Trophoblast cell (in vitro differentiated cells and primary cell): ENCODE results near the gene SRGAP3.

Experiments
- DNase-seq, 2 donors: peaks; one replicate each; pipeline ENCODE4 v3.0.0-alpha.2; 2016
- H2AFZ ChIP-seq: 2 replicates; pipeline ENCODE4 v1.6.1; 2013; ENCODE audit warnings: low read length, moderate library complexity, mild to moderate bottlenecking; ENCODE audit not compliant: insufficient read depth, poor library complexity
- H2AK5ac ChIP-seq: 2 replicates; pipeline ENCODE4 v1.6.1; 2013; ENCODE audit warnings: mild to moderate bottlenecking, low read length
- H2BK120ac ChIP-seq: 2 replicates; pipeline ENCODE4 v1.6.1; 2013; ENCODE audit warnings: low read length, mild to moderate bottlenecking, moderate library complexity; ENCODE audit not compliant: insufficient read depth, poor library complexity
- H2BK12ac ChIP-seq: 2 replicates; pipeline ENCODE4 v1.6.1; 2013; ENCODE audit warnings: mild to moderate bottlenecking, low read length, moderate library complexity
- H2BK5ac ChIP-seq: 2 replicates; pipeline ENCODE4 v1.6.1; 2013; ENCODE audit warnings: low read length, low read depth, moderate library complexity, mild to moderate bottlenecking; ENCODE audit not compliant: poor library complexity
- H3K14ac ChIP-seq: 2 replicates; pipeline ENCODE4 v1.6.1; 2013; ENCODE audit warnings: mild to moderate bottlenecking, low read length
- H3K18ac ChIP-seq: 2 replicates; pipeline ENCODE4 v1.6.1; 2013; ENCODE audit warnings: mild to moderate bottlenecking, low read length
- H3K23ac ChIP-seq: 2 replicates; pipeline ENCODE4 v1.6.1; 2013; ENCODE audit warnings: low read length
- H3K27ac ChIP-seq: 2 replicates; pipeline ENCODE4 v1.5.1; 2013; ENCODE audit warnings: low read depth, mild to moderate bottlenecking, inconsistent platforms, low read length, moderate library complexity
- H3K27me3 ChIP-seq: 2 replicates; pipeline ENCODE4 v1.6.1; 2013; ENCODE audit warnings: inconsistent platforms, mild to moderate bottlenecking, low read length, moderate library complexity; ENCODE audit not compliant: insufficient read depth
- H3K36me3 ChIP-seq, 2 experiments: 1 replicate in 1 of 2; 2 replicates in 1 of 2; pipeline ENCODE4 v1.6.1; 2013; ENCODE audit warnings: low read length in 2 of 2, mild to moderate bottlenecking in 2 of 2, moderate library complexity in 1 of 2; ENCODE audit not compliant: insufficient read depth in 2 of 2, control insufficient read depth in 1 of 2
- H3K4ac ChIP-seq: 2 replicates; pipeline ENCODE4 v1.6.1; 2013; ENCODE audit warnings: low read depth, mild to moderate bottlenecking, low read length, moderate library complexity
- H3K4me1 ChIP-seq, 2 experiments: 1 replicate in 1 of 2; 2 replicates in 1 of 2; pipeline ENCODE4 v1.6.1; 2013; ENCODE audit warnings: low read length in 2 of 2, mild to moderate bottlenecking in 2 of 2, moderate library complexity in 1 of 2; ENCODE audit not compliant: insufficient read depth in 2 of 2, control insufficient read depth in 1 of 2
- H3K4me2 ChIP-seq: 2 replicates; pipeline ENCODE4 v1.6.1; 2013; ENCODE audit warnings: inconsistent platforms, mild to moderate bottlenecking, low read length, moderate library complexity
- H3K4me3 ChIP-seq: 2 replicates; pipeline ENCODE4 v1.5.1; 2013; ENCODE audit warnings: mild to moderate bottlenecking, low read depth, low read length, inconsistent platforms
- H3K79me1 ChIP-seq: one replicate; pipeline ENCODE4 v1.6.1; 2013; ENCODE audit warnings: low read length
- H3K79me2 ChIP-seq: 2 replicates; pipeline ENCODE4 v1.6.1; 2013; ENCODE audit warnings: low read length, mild to moderate bottlenecking; ENCODE audit not compliant: control insufficient read depth, insufficient read depth, poor library complexity
- H3K9ac ChIP-seq: 2 replicates; pipeline ENCODE4 v1.6.1; 2013; ENCODE audit warnings: mild to moderate bottlenecking, low read length
- H3K9me3 ChIP-seq: 2 replicates; pipeline ENCODE4 v1.6.1; 2013; ENCODE audit warnings: low read depth, mild to moderate bottlenecking, control low read depth, inconsistent platforms, low read length; ENCODE audit not compliant: insufficient read depth
- H4K12ac ChIP-seq: 2 replicates; pipeline ENCODE4 v1.6.1; 2013; ENCODE audit warnings: low read depth, mild to moderate bottlenecking, low read length, moderate library complexity
- H4K8ac ChIP-seq: 2 replicates; pipeline ENCODE4 v1.6.1; 2013; ENCODE audit warnings: low read depth, mild to moderate bottlenecking, low read length, moderate library complexity
- H4K91ac ChIP-seq: one replicate; pipeline ENCODE4 v1.6.1; 2013; ENCODE audit warnings: low read depth, mild to moderate bottlenecking, low read length, moderate library complexity
- WGBS: extraction: QIAGEN DNeasy Blood & Tissue Kit; methylation state at CpG from one replicate; pipeline ENCODE4 v1.1.7; 2013; ENCODE audit warnings: missing lambda C conversion rate; ENCODE audit not compliant: insufficient read length, insufficient coverage; ENCODE audit errors: extremely low coverage; 5-methylcytosine and 5-hydroxymethylcytosine counted together

Gene SRGAP3

DNA sequence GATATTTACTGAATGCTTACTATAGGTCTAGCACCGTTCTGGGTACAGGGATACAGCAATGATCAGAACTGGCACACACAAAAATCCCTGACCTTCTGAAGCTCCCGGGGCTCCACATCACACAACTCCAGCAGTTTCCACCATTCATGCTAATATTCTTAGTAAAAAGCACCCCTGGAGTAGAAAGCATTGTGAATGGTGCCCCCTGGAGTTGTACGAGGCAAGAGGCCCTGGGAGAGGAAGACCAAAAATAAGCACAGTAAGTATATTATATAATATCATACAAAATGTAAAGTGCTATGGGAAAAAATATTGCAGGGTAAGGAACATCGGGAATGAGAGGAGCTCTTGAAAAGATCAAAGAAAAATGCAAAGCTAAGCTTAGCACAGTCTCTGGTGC lies 790 bp upstream of the SRGAP3 start:
- Histone ChIP-seq H3K18ac (no peak overlapping the region), H4K12ac (no peak overlapping the region), H2AFZ (no peak overlapping the region), H3K27me3 (no peaks in the 10 kb centered on the region), H4K91ac (no peak overlapping the region), H3K79me2 (no peaks in the 10 kb centered on the region), H2BK5ac (no peak overlapping the region), H3K14ac (no peak overlapping the region), H3K23ac (no peak overlapping the region), H3K36me3 (no peaks in the 10 kb centered on the region), H3K4me1 (peaks cover 7 to 8% of the 10 kb centered on the region in 2 experiments), H3K9ac (no peak overlapping the region), H2AK5ac (no peak overlapping the region), H2BK12ac (no peak overlapping the region), H3K4me2 (no peak overlapping the region), H3K27ac (no peak overlapping the region), H3K9me3 (no peaks in the 10 kb centered on the region), H3K79me1 (peaks cover 1% of the 10 kb centered on the region), H4K8ac (no peak overlapping the region), H2BK120ac (no peak overlapping the region), H3K4me3 (no peak overlapping the region), H3K4ac (no peak overlapping the region)
- DNase-seq: no peak
- WGBS: no CpG with 5 or more reads among the region's 4 CpGs

DNA sequence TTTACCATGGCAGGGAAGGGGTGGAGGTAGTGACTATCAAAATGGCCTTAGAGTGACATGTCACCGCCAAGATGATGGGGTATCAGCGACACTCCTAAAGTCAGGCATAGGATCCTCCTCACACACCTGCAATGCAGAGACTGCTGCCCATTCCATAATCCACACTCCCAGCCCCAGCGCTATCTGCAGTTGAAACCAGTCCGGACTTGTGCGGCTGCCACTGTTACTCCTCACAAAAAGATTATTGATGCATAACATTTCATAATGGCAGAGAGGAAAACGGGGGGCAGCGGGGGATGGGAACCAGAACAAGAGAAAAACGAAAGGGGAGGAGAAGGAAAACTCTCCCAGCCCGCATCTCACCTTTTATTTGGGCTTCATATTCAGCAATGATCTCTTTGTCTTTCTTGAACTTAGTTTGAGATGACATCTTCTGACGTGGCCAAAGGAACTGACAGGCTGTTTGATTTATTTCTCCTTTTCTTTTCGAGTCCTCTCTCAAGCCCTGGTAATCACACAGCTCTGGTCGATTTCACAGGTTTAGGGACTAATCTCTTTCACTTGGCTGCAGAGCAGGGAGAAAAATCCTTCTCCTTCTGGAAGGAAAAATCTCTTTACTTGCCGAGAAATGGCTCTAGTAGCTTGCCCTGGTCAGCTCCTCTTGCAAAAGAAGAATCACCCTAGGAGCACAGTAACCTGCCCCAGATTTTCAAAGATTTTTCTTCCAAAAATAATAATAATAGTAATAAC lies 749 bp downstream of the SRGAP3 start:
- H3K18ac ChIP-seq: no peak overlapping the region
- no peak overlapping the region for H2BK5ac ChIP-seq
- no peak overlapping the region for H3K23ac ChIP-seq
- no peak overlapping the region for H3K27ac ChIP-seq
- H2BK120ac ChIP-seq: no peak overlapping the region
- no CpG with 5 or more reads among the region's 13 CpGs for WGBS
- H3K36me3 ChIP-seq: no peaks in the 10 kb centered on the region
- no peak overlapping the region for H3K9ac ChIP-seq
- no peak overlapping the region for H3K14ac ChIP-seq
- no peaks in the 10 kb centered on the region for H3K27me3 ChIP-seq
- H3K9me3 ChIP-seq: no peaks in the 10 kb centered on the region
- no peak overlapping the region for H2BK12ac ChIP-seq
- no peak overlapping the region for H4K12ac ChIP-seq
- H3K4me3 ChIP-seq: peak overlapping the region; percentile 52
- no peak overlapping the region for H2AK5ac ChIP-seq
- no peaks in the 10 kb centered on the region for H3K79me2 ChIP-seq
- no peak overlapping the region for H3K4ac ChIP-seq
- no peak overlapping the region for H2AFZ ChIP-seq
- H4K91ac ChIP-seq: no peak overlapping the region
- H3K79me1 ChIP-seq: peaks cover 1% of the 10 kb centered on the region
- no peak for DNase-seq
- H3K4me2 ChIP-seq: peak overlapping the region; percentile 67
- peaks cover 7 to 8% of the 10 kb centered on the region in 2 experiments for H3K4me1 ChIP-seq
- no peak overlapping the region for H4K8ac ChIP-seq

- H3K4me2 ChIP-seq: no peak overlapping the region
- no peak overlapping the region for H4K8ac ChIP-seq
- no peaks in the 10 kb centered on the region for H3K9me3 ChIP-seq
- H4K12ac ChIP-seq: no peak overlapping the region
- H3K14ac ChIP-seq: no peak overlapping the region
- H2AFZ ChIP-seq: no peak overlapping the region
- H3K9ac ChIP-seq: no peak overlapping the region
- H2BK120ac ChIP-seq: no peak overlapping the region
- peaks cover 1% of the 10 kb centered on the region for H3K79me1 ChIP-seq
- no peak overlapping the region for H2BK12ac ChIP-seq
- H3K23ac ChIP-seq: no peak overlapping the region
- H3K18ac ChIP-seq: no peak overlapping the region
- H3K36me3 ChIP-seq: no peaks in the 10 kb centered on the region
- no peak overlapping the region for H3K27ac ChIP-seq
- no peak overlapping the region for H2BK5ac ChIP-seq
- no peak overlapping the region for H3K4me3 ChIP-seq
- H3K27me3 ChIP-seq: no peaks in the 10 kb centered on the region
- peaks cover 7 to 8% of the 10 kb centered on the region in 2 experiments for H3K4me1 ChIP-seq
- no peak overlapping the region for H3K4ac ChIP-seq
- no peak overlapping the region for H2AK5ac ChIP-seq
- no peak for DNase-seq
- H3K79me2 ChIP-seq: no peaks in the 10 kb centered on the region
- no CpG with 5 or more reads among the region's 19 CpGs for WGBS
- no peak overlapping the region for H4K91ac ChIP-seq
Observed at GRCh38 chr3:9247941-9248521, 1.4 kb downstream of the SRGAP3 start.

GRCh38 chr3:9247361-9247940 lies 2.0 kb downstream of the SRGAP3 start:
- peaks cover under 1% of the 10 kb centered on the region for H3K79me1 ChIP-seq
- H3K4ac ChIP-seq: no peak overlapping the region
- no peaks in the 10 kb centered on the region for H3K27me3 ChIP-seq
- H3K4me1 ChIP-seq: peaks cover 7 to 8% of the 10 kb centered on the region in 2 experiments
- no peak overlapping the region for H3K23ac ChIP-seq
- DNase-seq: no peak
- H4K91ac ChIP-seq: no peak overlapping the region
- no peak overlapping the region for H3K18ac ChIP-seq
- no peak overlapping the region for H3K4me2 ChIP-seq
- H3K27ac ChIP-seq: no peak overlapping the region
- no peak overlapping the region for H3K14ac ChIP-seq
- H3K4me3 ChIP-seq: no peak overlapping the region
- H4K8ac ChIP-seq: no peak overlapping the region
- H2BK5ac ChIP-seq: no peak overlapping the region
- no peak overlapping the region for H3K9ac ChIP-seq
- WGBS: no CpG with 5 or more reads among the region's 12 CpGs
- no peak overlapping the region for H2BK12ac ChIP-seq
- H4K12ac ChIP-seq: no peak overlapping the region
- H2AFZ ChIP-seq: no peak overlapping the region
- no peaks in the 10 kb centered on the region for H3K36me3 ChIP-seq
- no peaks in the 10 kb centered on the region for H3K9me3 ChIP-seq
- H2AK5ac ChIP-seq: no peak overlapping the region
- no peaks in the 10 kb centered on the region for H3K79me2 ChIP-seq
- H2BK120ac ChIP-seq: no peak overlapping the region
